ENCODE data around the gene HIGD1B.

Gene HIGD1B

DNA sequence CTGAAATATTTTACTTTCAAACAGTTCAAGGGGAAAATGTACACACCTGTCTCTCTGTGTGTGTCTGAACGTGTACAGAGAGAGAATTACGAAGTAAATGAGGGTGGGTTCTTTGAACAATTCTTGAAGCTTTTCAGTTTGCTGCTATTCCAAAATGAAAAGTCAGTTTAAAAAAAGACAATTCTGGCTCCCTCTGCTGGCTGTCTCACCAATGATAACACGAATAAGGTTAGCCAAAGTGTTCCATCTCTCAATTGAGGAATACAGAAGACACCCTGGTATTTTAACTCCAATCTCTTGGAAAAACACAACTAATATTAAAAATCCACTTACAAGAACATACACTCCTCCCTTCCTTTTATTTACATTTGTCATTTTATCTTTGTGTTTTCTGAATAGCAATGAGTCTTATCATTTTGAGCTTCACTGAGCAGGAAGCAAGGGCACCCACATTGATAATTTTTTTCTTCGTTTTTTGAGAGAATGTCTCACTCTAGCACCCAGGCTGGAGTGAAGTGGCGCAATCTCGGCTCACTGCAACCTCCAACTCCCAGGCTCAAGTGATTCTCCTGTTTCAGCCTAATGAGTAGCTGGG is 31.0 kb downstream of the HIGD1B start:
- DNase-seq (ENCODE audit: low read depth, low spot score) = peak; percentile 51

DNA sequence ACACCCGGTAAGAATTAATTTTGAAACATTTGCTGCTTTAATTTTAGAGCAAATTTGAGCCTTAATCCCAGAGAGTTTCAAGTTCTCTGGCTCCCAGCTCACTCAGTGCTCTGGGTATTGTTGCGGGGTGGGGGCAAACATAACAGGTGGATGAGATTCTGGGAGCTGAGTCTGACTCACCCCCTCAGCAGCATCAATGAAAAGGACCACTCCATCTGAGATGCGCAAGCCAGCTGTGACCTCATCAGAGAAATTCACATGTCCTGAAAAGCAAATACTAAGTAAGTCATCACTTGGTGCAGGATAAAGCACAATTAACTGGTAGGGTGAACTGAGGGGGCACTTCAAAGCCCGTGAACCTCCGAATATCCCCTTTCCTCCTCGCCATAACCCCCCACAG is 31.7 kb downstream of the HIGD1B start:
- no peak for DNase-seq (ENCODE audit: low read depth, low spot score)

DNA sequence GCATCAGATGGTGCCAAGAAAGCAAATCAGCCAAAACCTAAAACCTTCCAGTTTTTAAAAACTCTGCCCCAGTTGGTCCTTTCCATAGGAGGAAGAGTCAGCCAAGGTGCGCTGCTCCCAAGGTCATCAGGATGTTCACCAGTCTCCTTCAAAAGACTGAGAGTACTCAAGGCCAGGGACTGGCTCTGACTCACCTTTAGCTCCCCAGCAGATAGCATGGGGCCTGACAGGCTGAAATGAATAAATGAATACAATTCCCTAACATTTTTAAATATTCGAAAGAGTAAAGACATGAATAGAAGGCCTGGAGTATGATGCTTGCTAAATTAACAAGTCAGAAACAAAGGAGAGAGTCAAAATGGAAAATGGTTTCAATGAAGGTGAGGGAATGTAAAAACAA is 32.4 kb downstream of the HIGD1B start:
- DNase-seq (ENCODE audit: low read depth, low spot score) = no peak

DNA sequence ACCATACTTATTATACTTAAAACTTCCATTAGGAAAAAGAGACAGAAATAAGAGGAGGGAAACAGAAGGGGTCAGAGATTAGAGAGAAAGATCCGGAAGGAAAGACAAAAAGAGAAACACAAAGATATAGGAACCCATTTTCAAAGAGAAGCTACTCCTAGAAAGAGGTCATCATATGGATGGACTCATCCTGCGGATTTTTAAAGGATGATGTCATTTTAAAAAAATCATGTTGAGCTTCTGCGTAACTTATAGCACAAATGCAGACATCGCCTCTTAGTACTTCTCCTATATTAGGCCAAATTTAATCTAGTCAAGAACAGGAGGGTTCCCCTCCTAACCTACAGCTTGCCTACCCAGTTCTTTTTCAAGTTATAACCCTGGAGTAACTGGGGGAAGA is 33.5 kb downstream of the HIGD1B start:
- DNase-seq (ENCODE audit: low read depth, low spot score) = no peak

DNA sequence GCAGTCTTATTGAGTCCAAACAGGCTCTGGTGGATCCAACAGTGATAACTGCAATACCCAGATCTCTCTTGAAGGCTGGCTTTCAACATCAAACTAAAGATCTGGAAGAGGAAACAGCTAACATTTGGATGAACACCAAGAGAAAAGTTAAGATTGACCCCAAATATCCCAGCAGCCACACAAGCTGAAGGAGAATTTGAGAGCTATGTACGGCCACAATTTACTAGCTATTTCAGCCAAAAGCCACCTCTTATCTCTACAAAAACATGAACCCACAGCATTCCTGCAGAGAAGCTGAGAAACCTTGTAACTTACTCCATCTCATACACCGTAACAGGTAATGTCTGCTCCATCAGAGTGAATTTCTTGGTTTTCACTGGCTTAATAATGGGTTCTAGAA is 37.3 kb downstream of the HIGD1B start:
- DNase-seq (ENCODE audit: low read depth, low spot score) = peak; percentile 62

DNA sequence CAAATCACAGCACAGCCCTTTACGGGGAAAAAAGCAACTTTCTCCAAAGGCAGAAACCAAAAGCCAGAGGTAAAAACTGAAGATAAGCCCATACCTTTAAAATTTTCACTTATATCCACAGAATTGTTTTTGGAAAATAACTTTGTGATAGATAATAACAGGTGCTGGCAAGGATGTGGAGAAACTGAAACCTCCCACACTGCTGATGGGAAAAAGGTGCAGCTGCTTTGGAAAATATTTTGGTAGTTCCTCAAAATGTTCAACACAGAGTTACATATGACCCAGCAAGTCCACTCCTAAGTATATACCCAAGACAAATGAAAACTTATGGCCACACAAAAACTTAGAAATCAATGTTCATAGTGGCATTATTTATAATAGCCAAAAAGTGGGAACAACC is 39.3 kb downstream of the HIGD1B start:
- DNase-seq (ENCODE audit: low read depth, low spot score) = no peak

DNA sequence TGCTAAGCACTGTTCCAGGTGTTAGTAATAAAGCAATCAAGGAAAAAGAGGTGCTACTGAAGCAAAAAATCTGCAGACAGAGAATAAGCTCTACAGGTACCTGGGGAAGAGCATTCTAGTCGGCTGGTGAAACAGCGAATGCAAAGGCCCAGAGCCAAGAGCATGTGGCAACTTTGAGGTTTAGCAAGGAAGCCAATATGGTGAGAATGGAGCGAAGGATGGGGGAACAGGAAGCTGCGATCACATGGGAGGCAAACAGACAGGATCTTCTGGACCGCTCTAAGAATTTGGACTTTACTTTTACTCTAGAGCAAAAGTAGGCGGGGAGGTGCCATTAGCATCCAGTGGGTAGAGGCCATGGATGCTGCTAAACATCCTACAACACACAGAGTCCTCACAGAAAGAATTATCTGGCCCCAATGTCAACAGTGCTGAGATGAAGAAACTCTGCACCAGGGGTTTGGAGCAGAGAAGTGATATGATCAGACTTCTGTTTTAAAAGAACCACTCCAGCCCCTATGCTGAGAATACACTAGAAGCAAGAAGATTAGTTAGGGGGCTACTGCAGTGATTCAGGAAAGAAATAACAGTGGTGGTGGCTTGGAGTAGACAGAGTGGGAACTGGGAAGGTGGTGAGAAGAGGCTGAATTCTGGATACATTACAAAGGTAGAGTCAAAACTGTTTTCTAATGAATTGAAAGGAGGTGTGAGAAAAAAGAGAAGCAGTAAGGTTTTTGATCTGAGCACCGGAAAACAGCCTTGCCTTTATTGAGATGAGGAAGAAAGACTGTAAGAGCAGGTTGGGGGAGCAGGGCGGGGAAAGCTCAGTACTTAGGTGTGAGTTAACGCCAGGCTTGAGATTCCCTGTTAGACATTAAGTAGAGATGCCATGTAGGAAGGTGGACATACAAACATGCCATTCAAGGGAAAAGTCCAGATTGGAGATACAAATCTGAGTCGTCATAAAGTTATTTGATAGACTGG is 40.6 kb downstream of the HIGD1B start:
- DNase-seq (ENCODE audit: low read depth, low spot score) = no peak

DNA sequence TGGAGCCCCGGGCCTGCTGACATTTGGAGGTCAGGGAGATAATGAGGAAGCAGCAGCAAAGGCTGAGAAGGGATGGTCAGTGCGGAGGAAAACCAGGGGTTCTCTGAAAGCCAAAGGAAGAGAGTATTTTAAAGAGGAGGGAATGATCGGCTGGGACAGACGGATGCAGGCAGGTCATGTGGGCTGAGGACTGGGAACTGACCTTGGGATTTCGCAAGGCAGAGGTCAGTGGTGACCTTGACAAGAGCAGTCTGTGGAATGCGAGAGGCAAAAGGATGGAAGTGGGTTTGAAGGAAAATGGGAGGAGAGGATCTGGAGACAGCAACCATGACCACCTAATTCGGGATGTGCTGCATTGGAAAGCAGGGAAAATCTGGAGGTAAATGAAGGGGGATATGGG is 41.3 kb downstream of the HIGD1B start:
- DNase-seq (ENCODE audit: low read depth, low spot score) = no peak

DNA sequence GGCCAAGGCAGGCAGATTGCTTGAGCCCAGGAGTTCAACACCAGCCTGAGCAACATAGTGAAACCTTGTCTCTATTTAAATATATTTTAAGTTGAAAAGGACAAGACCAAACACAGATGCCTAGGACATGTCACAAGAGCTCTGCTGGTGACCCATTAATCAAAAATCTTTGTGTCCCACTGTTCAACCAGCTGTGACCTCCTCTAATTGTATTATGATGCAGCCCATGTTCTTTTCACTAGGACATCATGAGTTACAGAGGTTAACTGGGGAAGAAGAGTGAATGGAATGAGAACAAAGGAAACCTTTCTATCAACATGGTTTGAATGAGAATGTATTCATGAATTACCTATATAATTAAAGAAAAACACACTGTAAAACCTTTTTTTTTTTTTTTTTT is 44.6 kb downstream of the HIGD1B start:
- no peak for DNase-seq (ENCODE audit: low read depth, low spot score)

DNA sequence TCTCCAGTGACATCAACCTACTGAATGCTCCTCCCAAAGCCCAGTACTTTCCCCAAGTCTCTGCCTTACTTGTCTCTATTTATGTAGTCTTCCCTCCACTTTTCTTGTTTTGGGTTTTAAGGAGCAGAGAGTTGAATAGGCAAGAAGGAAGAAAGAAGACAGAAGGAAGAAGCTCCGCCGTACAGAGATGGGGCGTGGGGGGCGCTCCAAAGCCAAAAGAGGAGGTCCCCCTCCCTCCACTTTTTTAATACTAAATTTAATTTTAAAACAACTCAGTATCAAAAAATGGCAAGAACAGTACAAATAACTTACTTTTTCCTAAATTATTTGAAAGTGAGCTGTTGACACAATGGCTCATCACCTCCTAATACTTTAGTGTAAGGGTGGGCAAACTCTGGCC is 47.0 kb downstream of the HIGD1B start:
- DNase-seq (ENCODE audit: low read depth, low spot score) = no peak

DNA sequence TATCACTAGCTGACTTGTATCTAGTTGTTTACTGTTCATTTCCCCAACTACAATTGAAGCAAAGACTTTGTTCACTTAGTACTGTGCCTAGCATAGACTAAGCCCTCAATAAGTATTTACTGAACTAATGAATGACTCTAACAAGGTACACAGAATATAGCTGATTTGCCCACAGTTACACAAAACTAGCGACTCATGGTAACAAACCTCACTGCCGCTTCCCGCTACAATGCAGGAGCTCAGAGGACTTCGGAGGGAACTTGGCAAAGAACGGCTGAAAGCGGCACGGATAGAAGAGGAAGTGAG is 51.0 kb downstream of the HIGD1B start:
- DNase-seq (ENCODE audit: low read depth, low spot score) = no peak

DNA sequence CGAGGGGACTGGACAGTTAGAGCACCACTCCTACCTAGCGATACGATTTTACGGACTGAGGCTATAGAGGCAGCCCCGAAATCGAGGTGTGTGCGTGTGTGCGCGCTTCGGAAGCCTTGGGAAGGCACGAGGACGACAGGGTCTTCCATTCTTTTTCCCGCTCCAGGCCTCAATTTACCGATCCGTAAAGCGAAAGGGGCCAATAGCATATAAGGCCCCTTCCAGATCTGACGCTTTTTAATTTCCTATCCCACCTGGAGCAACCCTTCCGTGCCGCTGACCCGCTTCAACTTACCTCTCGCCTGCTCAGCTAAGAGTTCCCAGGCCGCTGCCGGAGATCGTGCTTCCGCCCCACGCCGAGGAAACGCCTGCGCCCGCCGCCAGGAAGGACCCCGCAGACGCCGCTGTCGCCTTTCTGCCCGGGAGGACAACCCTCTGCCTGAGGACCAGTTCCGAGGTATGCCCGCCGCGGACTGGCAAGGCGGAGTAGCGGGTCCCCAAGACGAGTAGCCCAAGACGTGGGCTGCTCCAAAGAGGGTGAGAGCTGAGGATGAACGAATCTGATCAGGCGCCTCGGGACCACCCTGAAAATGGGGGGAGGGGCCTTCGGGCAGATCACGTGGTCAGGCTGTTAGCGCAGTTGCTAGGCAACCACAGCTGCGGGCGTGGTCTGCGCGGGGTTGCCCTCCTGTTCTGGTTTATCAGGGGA is 51.5 kb downstream of the HIGD1B start, which contains the start of gene EFTUD2:
EFTUD2 (minus strand) TSS at position 372 of the 709 bp plus-strand sequence. CDS start 4,924 bp downstream, outside the sequence.
- peak; percentile 95 for DNase-seq (ENCODE audit: low read depth, low spot score)

Data from astrocyte of the hippocampus (primary cell).